HEK293 (cell line): Measurements from ENCODE around the gene TBC1D19.

Source experiments
- CTCF ChIA-PET: fragments of 350-600 bp; formaldehyde crosslinking; extraction: SDS; loops from one replicate; lab custom pipeline; 2021; ENCODE audit warnings: antibody characterized with exemption; lab: Yijun Ruan, JAX
- POLR2A ChIA-PET: fragments of 300-600 bp; formaldehyde crosslinking; extraction: SDS; loops from one replicate; lab custom pipeline; 2020; ENCODE audit warnings: antibody characterized with exemption, inconsistent platforms; lab: Yijun Ruan, JAX
- H3K27ac ChIP-seq: fragments of 200-500 bp; sonication (Bioruptor generic); 2 replicates; pipeline ENCODE4 v1.5.1; 2014; ENCODE audit warnings: low read depth, low read length, control low read depth, inconsistent platforms; ENCODE audit errors: extremely low read depth
- H3K36me3 ChIP-seq, 2 experiments: fragments of 200-500 bp in 1 of 2; sonication (Bioruptor generic) in 1 of 2; 1 replicate in 1 of 2; 2 replicates in 1 of 2; pipeline ENCODE4 v1.5.1; 2014 to 2017; ENCODE audit warnings: inconsistent platforms in 2 of 2, low read length in 2 of 2; ENCODE audit not compliant: control insufficient read depth in 2 of 2, insufficient read depth in 1 of 2
- H3K4me1 ChIP-seq: fragments of 200-500 bp; sonication (Bioruptor generic); 2 replicates; pipeline ENCODE4 v1.5.1; 2014; ENCODE audit warnings: mild to moderate bottlenecking, low read length, inconsistent platforms; ENCODE audit not compliant: control insufficient read depth, insufficient read depth
- H3K4me3 ChIP-seq: 2 replicates; pipeline ENCODE4 v1.5.1; 2011; ENCODE audit warnings: low read depth, mild to moderate bottlenecking, control low read depth, low read length, moderate library complexity
- H3K9me3 ChIP-seq: fragments of 200-500 bp; sonication (Bioruptor generic); 2 replicates; pipeline ENCODE4 v1.5.1; 2014; ENCODE audit warnings: low read depth, low read length, inconsistent platforms; ENCODE audit not compliant: control insufficient read depth, insufficient read depth
- BCL6B ChIP-seq: fragments of 450-650 bp; formaldehyde crosslinking; IDR thresholded peaks from 2 replicates; pipeline ENCODE4 v1.5.1; 2017; ENCODE audit warnings: missing biosample characterization, missing genetic modification characterization
- CTCF ChIP-seq: fragments of 450-650 bp; formaldehyde crosslinking; IDR thresholded peaks from 2 replicates; pipeline ENCODE4 v1.5.1; 2016; ENCODE audit warnings: missing biosample characterization, missing genetic modification characterization
- GLI2 ChIP-seq: fragments of 450-650 bp; formaldehyde crosslinking; IDR thresholded peaks from 2 replicates; pipeline ENCODE4; 2017; ENCODE audit warnings: missing biosample characterization, missing genetic modification characterization, low read depth, borderline replicate concordance
- KLF1 ChIP-seq: fragments of 450-650 bp; formaldehyde crosslinking; IDR thresholded peaks from 2 replicates; pipeline ENCODE4 v1.5.1; 2016; ENCODE audit warnings: missing biosample characterization, missing genetic modification characterization
- KLF8 ChIP-seq: fragments of 450-650 bp; formaldehyde crosslinking; IDR thresholded peaks from 2 replicates; pipeline ENCODE4 v1.5.1; 2016; ENCODE audit warnings: missing biosample characterization, missing genetic modification characterization
- PRDM10 ChIP-seq: fragments of 450-650 bp; formaldehyde crosslinking; IDR thresholded peaks from 2 replicates; pipeline ENCODE4 v1.5.1; 2016; ENCODE audit warnings: missing biosample characterization, missing genetic modification characterization
- REPIN1 ChIP-seq: fragments of 450-650 bp; formaldehyde crosslinking; IDR thresholded peaks from 2 replicates; pipeline ENCODE4 v1.5.1; 2017; ENCODE audit warnings: missing biosample characterization, missing genetic modification characterization, low read depth
- SCRT1 ChIP-seq: fragments of 450-650 bp; formaldehyde crosslinking; IDR thresholded peaks from 2 replicates; pipeline ENCODE4 v1.5.1; 2016; ENCODE audit warnings: missing biosample characterization, missing genetic modification characterization, borderline replicate concordance
- YY2 ChIP-seq: fragments of 450-650 bp; formaldehyde crosslinking; IDR thresholded peaks from 2 replicates; pipeline ENCODE4 v1.5.1; 2016; ENCODE audit warnings: missing biosample characterization, missing genetic modification characterization
- ZIC2 ChIP-seq: fragments of 450-650 bp; formaldehyde crosslinking; IDR thresholded peaks from 2 replicates; pipeline ENCODE4 v1.5.1; 2016; ENCODE audit warnings: missing biosample characterization, missing genetic modification characterization
- ZNF19 ChIP-seq: fragments of 450-650 bp; formaldehyde crosslinking; IDR thresholded peaks from 2 replicates; pipeline ENCODE4; 2016; ENCODE audit warnings: missing biosample characterization, missing genetic modification characterization, low read depth
- ZNF23 ChIP-seq: fragments of 450-650 bp; formaldehyde crosslinking; IDR thresholded peaks from 2 replicates; pipeline ENCODE4 v1.5.1; 2016; ENCODE audit warnings: missing biosample characterization, missing genetic modification characterization, borderline replicate concordance
- ZNF239 ChIP-seq: fragments of 450-650 bp; formaldehyde crosslinking; IDR thresholded peaks from 2 replicates; pipeline ENCODE4 v1.5.1; 2016; ENCODE audit warnings: missing biosample characterization, missing genetic modification characterization
- ZNF416 ChIP-seq: fragments of 450-650 bp; formaldehyde crosslinking; IDR thresholded peaks from 2 replicates; pipeline ENCODE4 v1.5.1; 2016; ENCODE audit warnings: missing biosample characterization, missing genetic modification characterization
- ZNF473 ChIP-seq: fragments of 450-650 bp; formaldehyde crosslinking; IDR thresholded peaks from 2 replicates; pipeline ENCODE4 v1.5.1; 2017; ENCODE audit warnings: missing biosample characterization, missing genetic modification characterization
- ZNF585B ChIP-seq: fragments of 450-650 bp; formaldehyde crosslinking; IDR thresholded peaks from 2 replicates; pipeline ENCODE4 v1.5.1; 2016; ENCODE audit warnings: missing biosample characterization, missing genetic modification characterization
- ZNF623 ChIP-seq: fragments of 450-650 bp; formaldehyde crosslinking; IDR thresholded peaks from 2 replicates; pipeline ENCODE4 v1.5.1; 2016; ENCODE audit warnings: missing biosample characterization, missing genetic modification characterization
- ZNF629 ChIP-seq: fragments of 450-650 bp; formaldehyde crosslinking; IDR thresholded peaks from 2 replicates; pipeline ENCODE4 v1.5.1; 2017; ENCODE audit warnings: missing biosample characterization, missing genetic modification characterization
- ZNF670 ChIP-seq: fragments of 450-650 bp; formaldehyde crosslinking; IDR thresholded peaks from 2 replicates; pipeline ENCODE4 v1.5.1; 2016; ENCODE audit warnings: missing biosample characterization, missing genetic modification characterization, low read depth
- ZNF701 ChIP-seq: fragments of 450-650 bp; formaldehyde crosslinking; IDR thresholded peaks from 2 replicates; pipeline ENCODE4 v1.5.1; 2016; ENCODE audit warnings: missing biosample characterization, missing genetic modification characterization
- ZNF843 ChIP-seq: fragments of 450-650 bp; formaldehyde crosslinking; IDR thresholded peaks from 2 replicates; pipeline ENCODE4 v1.5.1; 2016; ENCODE audit warnings: missing biosample characterization, missing genetic modification characterization
- ZSCAN4 ChIP-seq: fragments of 450-650 bp; formaldehyde crosslinking; IDR thresholded peaks from 2 replicates; pipeline ENCODE4 v1.5.1; 2017; ENCODE audit warnings: missing biosample characterization, missing genetic modification characterization

The TBC1D19 gene

GRCh38 chr4:26789208-26789607 is 205.3 kb downstream of the TBC1D19 start:
- POLR2A ChIA-PET = no interaction called here
- Histone ChIP-seq H3K4me1 (0 out of 2 replicates have a peak, but pooled peaks cover 5% of the 10 kb centered on the region), H3K9me3 (no peaks in the 10 kb centered on the region), H3K27ac (no peak overlapping the region), H3K4me3 (no peak overlapping the region), H3K36me3 (no peaks in the 10 kb centered on the region)
- CTCF ChIA-PET = no interaction called here
- TF ChIP-seq GLI2 (tag by site-specific recombination) (no peak), YY2 (tag by site-specific recombination) (no peak), ZNF239 (no peak)
- TF ChIP-seq, all 188 proteins: peak for 0

- H3K4me3 ChIP-seq = no peak overlapping the region
- ChIA-PET CTCF (no interaction called here), POLR2A (no interaction called here)
Measured at GRCh38 chr4:26791346-26791745, 207.5 kb downstream of the TBC1D19 start.

More at GRCh38 chr4:26791346-26791745, 207.5 kb downstream of the TBC1D19 start:
- Histone ChIP-seq H3K27ac (no peak overlapping the region), H3K9me3 (no peaks in the 10 kb centered on the region), H3K4me1 (0 out of 2 replicates have a peak, but pooled peaks cover 5% of the 10 kb centered on the region), H3K36me3 (no peaks in the 10 kb centered on the region)
- TF ChIP-seq PRDM10 (tag by site-specific recombination) (no peak), ZNF670 (tag by site-specific recombination) (no peak), ZNF473 (no peak), BCL6B (tag by site-specific recombination) (no peak), ZNF585B (tag by site-specific recombination) (no peak), ZNF843 (tag by site-specific recombination) (no peak), ZNF629 (tag by site-specific recombination) (no peak), ZNF23 (no peak), ZNF623 (tag by site-specific recombination) (no peak), ZIC2 (no peak), ZNF19 (tag by site-specific recombination) (no peak), KLF1 (tag by site-specific recombination) (no peak), CTCF (tag by site-specific recombination) (no peak), ZNF416 (no peak), REPIN1 (tag by site-specific recombination) (no peak), SCRT1 (tag by site-specific recombination) (no peak), KLF8 (no peak), ZSCAN4 (tag by site-specific recombination) (no peak), ZNF701 (tag by site-specific recombination) (no peak)
